HG02970 (cell line): ENCODE results near the gene AFAP1L2.

Source experiments
- ATAC-seq: cut with Tn5 transposase; IDR thresholded peaks from one replicate; pipeline ENCODE4 v1.9.1; 2021; ENCODE audit warnings: mild to moderate bottlenecking, moderate library complexity, moderate number of reproducible peaks; ENCODE audit not compliant: unreplicated experiment, low FRiP score

The AFAP1L2 gene, protein sequence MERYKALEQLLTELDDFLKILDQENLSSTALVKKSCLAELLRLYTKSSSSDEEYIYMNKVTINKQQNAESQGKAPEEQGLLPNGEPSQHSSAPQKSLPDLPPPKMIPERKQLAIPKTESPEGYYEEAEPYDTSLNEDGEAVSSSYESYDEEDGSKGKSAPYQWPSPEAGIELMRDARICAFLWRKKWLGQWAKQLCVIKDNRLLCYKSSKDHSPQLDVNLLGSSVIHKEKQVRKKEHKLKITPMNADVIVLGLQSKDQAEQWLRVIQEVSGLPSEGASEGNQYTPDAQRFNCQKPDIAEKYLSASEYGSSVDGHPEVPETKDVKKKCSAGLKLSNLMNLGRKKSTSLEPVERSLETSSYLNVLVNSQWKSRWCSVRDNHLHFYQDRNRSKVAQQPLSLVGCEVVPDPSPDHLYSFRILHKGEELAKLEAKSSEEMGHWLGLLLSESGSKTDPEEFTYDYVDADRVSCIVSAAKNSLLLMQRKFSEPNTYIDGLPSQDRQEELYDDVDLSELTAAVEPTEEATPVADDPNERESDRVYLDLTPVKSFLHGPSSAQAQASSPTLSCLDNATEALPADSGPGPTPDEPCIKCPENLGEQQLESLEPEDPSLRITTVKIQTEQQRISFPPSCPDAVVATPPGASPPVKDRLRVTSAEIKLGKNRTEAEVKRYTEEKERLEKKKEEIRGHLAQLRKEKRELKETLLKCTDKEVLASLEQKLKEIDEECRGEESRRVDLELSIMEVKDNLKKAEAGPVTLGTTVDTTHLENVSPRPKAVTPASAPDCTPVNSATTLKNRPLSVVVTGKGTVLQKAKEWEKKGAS

DNA sequence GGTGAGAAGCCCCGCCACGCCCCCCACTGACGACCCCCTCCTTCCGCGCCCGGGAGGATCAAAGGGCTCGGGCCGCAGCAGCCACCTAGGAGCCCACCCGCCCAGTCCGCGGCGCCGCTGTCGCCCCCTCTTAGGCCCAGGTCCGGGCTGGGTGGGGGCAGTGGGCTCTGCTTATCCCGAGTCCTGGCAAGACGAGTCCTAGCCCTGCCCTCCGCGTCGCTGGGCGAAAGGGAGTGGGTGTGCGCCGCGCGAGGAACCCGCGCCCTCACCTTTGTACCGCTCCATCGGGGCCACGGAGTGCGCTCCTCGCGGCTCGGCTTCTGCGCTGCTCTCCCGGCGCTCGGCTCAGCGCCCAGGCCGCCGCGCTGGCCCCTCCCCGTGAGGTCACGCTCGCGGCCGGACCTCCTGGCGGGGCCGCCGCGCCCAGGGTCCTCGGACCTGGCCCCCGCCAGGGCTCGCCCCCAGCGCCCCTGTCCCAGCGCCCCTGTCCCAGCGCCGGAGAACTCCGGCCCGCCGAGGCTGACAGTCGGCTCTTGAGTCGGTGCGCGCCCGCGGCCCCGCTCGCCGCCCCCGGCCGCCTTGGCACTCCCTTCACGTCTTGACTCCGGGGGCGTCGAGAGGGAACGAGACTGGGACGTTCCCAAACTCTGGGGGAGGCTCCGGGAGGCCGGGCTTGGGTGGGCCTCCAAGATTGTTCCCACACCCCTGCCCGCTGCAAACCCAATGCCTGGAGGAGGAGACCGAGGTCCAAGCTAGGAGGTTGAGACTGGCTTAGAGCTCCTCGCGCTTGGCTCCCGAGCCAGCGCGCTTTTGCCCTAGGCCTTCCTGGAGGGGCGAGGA lies at the start of gene AFAP1L2:
Gene AFAP1L2 (minus strand): TSS at position 332 of the 840 bp plus-strand sequence. CDS start 47 bp downstream, at position 285.
- ATAC-seq: no peak

- ATAC-seq: no peak
Measured at GRCh38 chr10:114453576-114453975, 49.3 kb upstream of the AFAP1L2 start.

DNA sequence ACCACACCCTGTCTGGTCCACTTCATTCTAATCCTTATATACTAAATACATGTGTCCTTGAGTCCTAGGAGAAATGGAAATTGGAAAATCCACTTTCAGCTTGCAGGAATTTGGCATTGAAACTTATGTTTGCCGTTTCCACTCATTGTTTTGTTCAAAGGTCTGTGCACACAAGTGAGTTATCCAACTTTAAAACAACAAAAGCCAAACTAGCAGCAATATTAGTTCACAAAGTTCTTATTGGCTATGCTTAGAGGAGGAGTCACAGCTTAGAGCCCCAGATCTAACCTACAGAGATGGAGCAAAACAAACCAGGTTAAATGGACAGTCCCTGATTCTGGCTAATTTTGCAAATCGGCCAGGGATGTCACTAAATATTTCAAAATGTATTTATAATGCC lies 44.6 kb upstream of the AFAP1L2 start:
- no peak for ATAC-seq

GRCh38 chr10:114445332-114445731 lies 41.0 kb upstream of the AFAP1L2 start:
- no peak for ATAC-seq

- ATAC-seq: no peak
Measured at GRCh38 chr10:114444819-114445218, 40.5 kb upstream of the AFAP1L2 start.

DNA sequence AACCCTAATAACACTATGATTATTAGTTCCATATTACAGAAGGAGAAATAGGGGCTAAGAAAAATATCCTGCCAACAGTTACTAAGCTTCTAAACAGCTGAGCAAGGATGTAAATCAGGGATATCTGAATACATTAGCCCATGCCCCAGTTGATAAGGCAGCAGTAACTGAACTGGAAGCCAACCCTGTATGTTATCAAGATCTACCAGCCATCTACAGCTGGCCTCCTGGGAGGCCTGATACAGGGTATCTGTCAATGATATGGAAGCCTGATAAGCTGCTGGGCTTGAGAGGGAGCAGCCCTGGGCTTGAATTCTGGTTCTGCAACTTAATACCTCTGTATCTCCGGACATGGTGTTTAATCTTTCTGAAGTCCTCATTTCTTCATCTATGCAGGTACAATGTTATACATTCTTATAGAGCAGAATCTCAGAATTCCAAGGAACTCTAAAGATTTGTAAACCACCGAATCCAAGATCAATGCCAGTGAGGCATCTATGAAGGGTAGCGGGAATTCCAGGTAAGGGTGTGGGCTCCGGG lies 37.9 kb upstream of the AFAP1L2 start:
- no peak for ATAC-seq

DNA sequence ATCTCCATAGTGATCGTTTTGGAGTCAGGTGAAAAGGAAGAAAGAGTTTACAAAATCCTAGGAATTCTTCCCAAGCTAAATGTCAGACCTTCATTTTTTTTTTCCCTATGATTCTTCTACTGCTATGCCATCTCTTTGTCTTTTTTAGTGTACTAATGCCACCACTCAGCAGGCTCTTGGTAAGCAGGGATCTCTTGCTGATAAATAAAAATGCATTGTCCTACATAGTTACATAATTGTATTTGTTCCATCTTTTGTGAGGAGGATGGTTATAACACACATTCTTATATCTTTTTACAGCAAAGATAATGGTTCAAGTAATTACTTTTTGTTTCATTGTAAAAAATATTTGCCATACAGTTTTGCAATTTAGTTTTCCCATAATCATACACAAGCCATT lies 36.8 kb upstream of the AFAP1L2 start:
- ATAC-seq: no peak

DNA sequence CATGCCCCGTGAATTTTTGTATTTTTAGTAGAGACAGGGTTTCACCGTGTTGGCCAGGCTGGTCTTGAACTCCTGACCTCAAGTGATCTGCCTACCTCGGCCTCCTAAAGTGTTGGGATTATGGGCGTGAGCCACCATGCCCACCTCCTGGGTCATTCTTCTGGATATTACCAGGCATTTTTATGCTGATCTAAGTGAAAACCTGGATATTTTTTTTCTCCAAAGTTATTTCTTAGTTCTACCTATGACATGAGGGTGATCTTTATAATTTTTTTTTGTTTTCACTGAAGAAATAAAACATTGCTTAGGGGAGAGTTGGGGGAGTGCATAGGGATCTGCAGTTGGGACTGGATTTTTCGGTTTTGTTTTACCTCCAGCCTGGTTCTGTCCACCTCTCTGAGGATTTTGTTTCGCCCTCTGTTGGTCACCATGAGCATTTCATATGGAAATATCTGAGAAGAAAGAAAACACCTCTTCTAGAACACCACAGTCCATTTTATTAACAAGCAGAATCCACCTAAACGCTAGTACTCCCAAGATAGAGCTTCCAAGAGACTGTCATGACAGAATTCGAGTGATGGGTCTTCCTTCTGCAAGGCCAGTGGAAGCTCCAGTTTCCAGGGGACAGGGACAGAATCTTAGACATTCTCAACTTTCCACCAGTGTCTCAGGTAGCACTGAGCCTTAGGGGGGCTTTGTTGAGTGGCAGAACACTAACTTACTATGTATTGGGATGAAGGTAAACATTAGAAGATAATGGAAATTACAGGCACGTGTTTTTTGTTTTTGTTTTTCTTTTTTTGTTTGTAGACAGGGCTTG lies 33.4 kb upstream of the AFAP1L2 start:
- ATAC-seq: no peak

DNA sequence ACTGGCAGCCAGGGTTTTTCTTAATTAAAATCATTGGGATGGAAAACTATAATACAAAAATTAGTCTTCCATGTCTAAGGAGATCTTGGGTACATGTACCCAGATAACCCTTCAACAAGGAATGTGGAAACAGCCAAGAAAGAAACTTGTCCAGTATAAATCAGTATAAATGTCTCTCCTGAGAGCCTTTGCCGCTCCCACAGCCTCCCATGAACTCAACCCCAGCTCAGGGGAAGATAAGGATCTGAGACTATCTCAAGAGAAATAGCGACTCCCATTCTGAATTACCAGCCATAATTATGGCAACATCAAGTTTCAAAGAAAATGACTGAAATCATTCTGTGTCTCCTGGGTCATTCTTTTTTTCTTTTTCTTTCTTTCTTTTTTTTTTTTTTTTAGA lies 32.6 kb upstream of the AFAP1L2 start:
- no peak for ATAC-seq

DNA sequence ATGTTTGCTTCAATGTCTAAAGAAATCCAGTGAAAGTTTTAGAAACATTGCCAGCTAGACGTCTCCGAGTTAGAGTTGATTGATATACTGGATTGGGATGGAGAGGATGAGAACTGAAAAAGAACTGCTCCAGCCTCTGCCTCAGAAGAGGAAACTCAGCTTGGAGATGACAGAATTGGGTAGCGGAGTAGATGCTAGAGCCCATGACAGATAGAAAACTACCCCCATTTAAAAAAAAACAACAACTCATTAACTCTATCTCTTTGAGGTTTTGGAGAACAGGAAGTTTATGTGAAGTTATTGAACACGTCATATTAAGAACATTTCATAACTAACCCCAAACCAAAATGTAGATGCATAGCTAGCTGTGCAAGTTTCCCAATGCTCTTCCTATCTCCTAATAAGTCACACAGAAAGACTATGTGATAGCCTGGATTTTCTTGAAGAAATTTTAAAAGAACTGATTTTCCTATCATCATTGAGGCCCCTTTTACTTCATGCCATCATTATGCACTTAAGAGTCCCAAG lies 28.3 kb upstream of the AFAP1L2 start:
- no peak for ATAC-seq

GRCh38 chr10:114431414-114432135 lies 27.3 kb upstream of the AFAP1L2 start:
- no peak for ATAC-seq

DNA sequence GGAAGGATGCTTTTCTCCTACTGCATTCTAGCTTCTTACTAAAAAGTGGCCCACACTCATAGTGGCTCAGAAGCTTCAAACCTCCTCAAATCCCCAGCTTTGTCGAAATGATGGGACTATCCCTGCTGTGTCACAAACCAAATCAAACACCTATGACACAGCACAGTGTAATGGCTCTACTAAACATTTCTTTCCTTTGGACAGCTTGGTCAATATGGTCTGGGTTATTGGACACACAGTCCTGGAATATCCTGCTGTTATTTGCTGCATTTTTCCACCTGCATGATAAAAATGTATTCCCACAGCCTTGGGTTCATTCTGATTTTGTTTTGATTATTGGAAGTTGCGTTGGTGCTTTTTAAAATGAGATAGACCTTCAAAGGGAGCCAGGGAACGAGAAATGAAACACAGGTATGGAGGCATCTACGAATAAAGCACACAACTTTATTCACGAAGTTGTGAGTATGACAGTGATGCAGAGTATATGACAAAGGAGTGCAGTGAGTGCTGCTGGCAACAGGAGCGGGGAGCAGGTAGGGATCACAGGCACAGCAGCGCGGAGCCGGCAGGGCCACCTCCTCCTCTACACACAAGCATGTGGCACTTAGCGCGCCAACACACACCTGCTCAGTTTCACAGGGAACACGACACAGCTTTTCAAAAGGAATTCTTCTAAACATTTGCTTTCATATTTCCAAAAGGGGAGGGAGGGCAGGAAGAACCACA lies 26.5 kb upstream of the AFAP1L2 start:
- ATAC-seq: no peak

- ATAC-seq: no peak
Measured at GRCh38 chr10:114429581-114430335, 25.5 kb upstream of the AFAP1L2 start.

DNA sequence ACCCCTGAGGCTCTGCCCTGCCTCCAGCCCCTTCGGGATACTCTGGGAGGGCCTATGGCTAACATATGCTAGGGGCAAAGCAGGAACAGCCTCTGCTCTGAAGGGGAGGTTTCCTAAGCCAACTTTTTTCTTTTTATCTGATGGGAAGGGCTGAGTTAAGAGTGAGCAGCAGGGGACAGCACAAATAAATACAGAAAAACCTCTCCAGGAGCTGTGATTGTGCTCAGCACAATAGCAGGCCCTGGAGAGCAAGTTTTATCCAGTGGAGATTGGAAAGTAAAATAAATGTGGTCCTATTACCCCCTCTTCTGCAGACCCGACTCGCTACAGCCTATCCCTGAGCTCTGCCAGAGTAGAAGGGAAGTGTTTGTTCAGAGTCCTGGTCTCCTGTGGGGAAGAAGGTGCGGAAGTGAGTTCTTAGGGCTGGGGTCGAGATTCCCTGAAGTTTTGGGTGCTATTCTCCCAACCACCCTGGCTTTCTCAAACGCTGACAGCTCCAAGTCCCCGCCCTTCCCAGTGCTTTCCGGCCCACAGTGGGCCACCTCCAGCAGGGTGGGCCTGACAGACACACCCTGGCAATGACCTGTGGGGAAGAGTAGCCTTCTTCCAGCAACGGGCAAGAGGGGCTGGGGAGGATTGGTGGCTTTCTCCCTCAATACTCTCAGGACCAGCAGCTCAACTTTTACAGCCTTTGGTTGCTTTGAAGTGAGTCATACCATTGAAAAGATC lies 23.0 kb upstream of the AFAP1L2 start:
- ATAC-seq: no peak

DNA sequence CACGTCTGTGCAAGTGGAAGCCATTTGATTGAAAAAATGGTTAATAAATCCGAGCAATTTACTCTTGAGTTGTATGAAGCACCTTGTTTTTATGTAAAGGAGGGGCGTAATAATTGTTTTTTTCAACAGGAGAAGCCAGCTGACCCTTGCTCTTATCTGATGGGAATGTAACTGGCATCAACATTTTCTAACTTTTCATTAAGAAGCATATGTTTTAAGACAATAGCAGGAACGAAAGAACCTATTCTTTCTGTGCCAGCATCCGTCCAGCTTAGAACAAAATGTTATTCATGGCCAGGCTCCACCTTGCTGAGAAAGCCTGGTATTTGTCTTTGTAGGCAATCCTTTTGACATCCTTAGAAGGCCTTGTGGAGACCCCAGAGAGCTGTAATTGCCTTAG lies 22.2 kb upstream of the AFAP1L2 start:
- no peak for ATAC-seq

GRCh38 chr10:114420811-114421485 lies 16.6 kb upstream of the AFAP1L2 start:
- ATAC-seq: no peak
